ENCODE results near the gene FN1.

GRCh38 chr2:215358312-215358845 is 77.5 kb downstream of the FN1 start:
- TF ChIP-seq SP1 (CRISPR knock-in tag; conservative IDR thresholded peaks at IDR 0.05) (no peak), CTCF (IDR thresholded peaks at IDR 0.05) (no peak), JAZF1 (CRISPR knock-in tag; IDR thresholded peaks at IDR 0.05) (no peak), ZNF532 (CRISPR knock-in tag; IDR thresholded peaks at IDR 0.05; ENCODE audit: borderline replicate concordance) (no peak), CDX4 (CRISPR knock-in tag; IDR thresholded peaks at IDR 0.05; ENCODE audit: borderline replicate concordance) (no peak), USF1 (CRISPR knock-in tag; IDR thresholded peaks at IDR 0.05) (no peak), NR1H2 (CRISPR knock-in tag; IDR thresholded peaks at IDR 0.05) (no peak), FOXK1 (CRISPR knock-in tag; IDR thresholded peaks at IDR 0.05) (no peak), RELA (CRISPR knock-in tag; IDR thresholded peaks at IDR 0.05; ENCODE audit: borderline replicate concordance) (no peak), CREM (CRISPR knock-in tag; IDR thresholded peaks at IDR 0.05) (no peak), ZNF396 (CRISPR knock-in tag; IDR thresholded peaks at IDR 0.05; ENCODE audit: borderline replicate concordance) (no peak), ATF1 (CRISPR knock-in tag; IDR thresholded peaks at IDR 0.05) (no peak), NR2C2 (CRISPR knock-in tag; IDR thresholded peaks at IDR 0.05) (no peak)

All from WTC11 (cell line).